ENCODE data around the gene LAMA3.

Gene LAMA3

DNA sequence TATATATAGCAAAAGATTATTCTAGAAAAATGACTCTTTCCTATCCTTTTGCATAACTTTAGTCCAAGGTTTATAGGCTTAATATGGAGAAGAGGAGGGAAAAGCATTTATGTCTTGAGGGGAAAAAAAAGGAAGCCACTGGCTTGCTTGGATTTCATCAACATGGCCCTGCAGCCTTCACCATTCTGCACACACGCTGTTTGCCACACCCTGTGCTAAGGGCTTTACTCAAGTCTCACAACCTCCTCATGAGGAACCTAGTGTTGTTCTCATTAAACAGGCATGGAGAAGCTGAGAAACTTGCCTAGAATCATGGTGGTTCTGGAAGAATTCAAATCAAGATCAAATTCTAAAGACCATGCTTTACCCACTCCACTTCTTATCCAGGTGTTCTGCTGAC is 208.0 kb downstream of the LAMA3 start:
- no peak overlapping the region for H2BK15ac ChIP-seq (ENCODE audit: low read depth, poor library complexity, severe bottlenecking)
- H4K8ac ChIP-seq (ENCODE audit: low read length), result no peak overlapping the region
- no peak for DNase-seq
- no peak overlapping the region for H3K4me2 ChIP-seq (ENCODE audit: low read length, poor library complexity, severe bottlenecking)
- no peak overlapping the region for H2BK12ac ChIP-seq (ENCODE audit: low read length in 2 of 2)
- no peaks in the 10 kb centered on the region for H3K27me3 ChIP-seq (ENCODE audit: control insufficient read depth in 1 of 2, insufficient read depth in 1 of 2, low read length in 2 of 2)
- H3K36me3 ChIP-seq (ENCODE audit: control insufficient read depth in 1 of 2, insufficient read depth in 2 of 2, low read depth in 1 of 2, low read length in 2 of 2), result peaks cover 0 to 62% of the 10 kb centered on the region in 2 experiments
- H4K91ac ChIP-seq (ENCODE audit: low read length), result no peak overlapping the region
- H3K18ac ChIP-seq (ENCODE audit: low read depth in 1 of 2, low read length in 2 of 2), result no peak overlapping the region
- H3K27ac ChIP-seq (ENCODE audit: low read length, poor library complexity, severe bottlenecking), result no peak overlapping the region
- no peak overlapping the region for H2AFZ ChIP-seq (ENCODE audit: low read depth, low read length)
- H2BK5ac ChIP-seq (ENCODE audit: low read depth, low read length, poor library complexity, severe bottlenecking), result no peak overlapping the region
- no peak overlapping the region for H2AK5ac ChIP-seq (ENCODE audit: low read length, severe bottlenecking)
- no peak overlapping the region for H3K4ac ChIP-seq (ENCODE audit: low read depth in 1 of 2, low read length in 2 of 2)
- H3K4me1 ChIP-seq (ENCODE audit: control insufficient read depth, insufficient read depth, low read depth, low read length), result peaks cover 1% of the 10 kb centered on the region
- H3K9me3 ChIP-seq (ENCODE audit: control insufficient read depth, low read length), result no peaks in the 10 kb centered on the region
- H3K14ac ChIP-seq (ENCODE audit: low read length in 2 of 2), result no peak overlapping the region
- no peak overlapping the region for H3K4me3 ChIP-seq (ENCODE audit: insufficient read depth in 1 of 2, low read depth in 1 of 2, low read length in 2 of 2)
- no peak overlapping the region for H2BK120ac ChIP-seq (ENCODE audit: low read depth, low read length)
- H3K23ac ChIP-seq (ENCODE audit: low read length in 2 of 2), result no peak overlapping the region
- no peaks in the 10 kb centered on the region for H3K79me1 ChIP-seq (replicated peaks; ENCODE audit: low read length, poor library complexity, severe bottlenecking)
- 100% methylated on average over 1 of the region's 1 CpG for WGBS
- H3K9ac ChIP-seq (ENCODE audit: low read length), result no peak overlapping the region

DNA sequence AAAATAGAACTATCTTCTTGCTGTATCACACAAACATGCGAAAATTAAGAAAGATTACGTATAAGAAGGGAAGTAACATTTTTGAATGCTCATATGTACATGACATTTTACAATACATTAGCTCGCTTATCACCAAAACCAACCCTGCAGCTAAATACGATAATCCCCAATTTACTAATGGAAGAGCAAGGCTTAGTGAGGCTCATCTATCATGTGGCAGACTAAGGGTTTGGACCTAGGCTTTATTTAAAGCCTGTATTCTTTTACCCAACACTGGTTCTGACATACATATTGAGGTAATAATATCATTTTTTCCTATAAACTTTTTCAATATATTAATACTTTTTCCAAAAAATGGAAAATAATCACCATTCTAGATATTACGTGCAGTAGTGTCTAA is 208.5 kb downstream of the LAMA3 start:
- no peak overlapping the region for H3K14ac ChIP-seq (ENCODE audit: low read length in 2 of 2)
- H3K36me3 ChIP-seq (ENCODE audit: control insufficient read depth in 1 of 2, insufficient read depth in 2 of 2, low read depth in 1 of 2, low read length in 2 of 2), result peaks cover 0 to 66% of the 10 kb centered on the region in 2 experiments
- no peaks in the 10 kb centered on the region for H3K9me3 ChIP-seq (ENCODE audit: control insufficient read depth, low read length)
- H4K91ac ChIP-seq (ENCODE audit: low read length), result no peak overlapping the region
- no peak overlapping the region for H2BK5ac ChIP-seq (ENCODE audit: low read depth, low read length, poor library complexity, severe bottlenecking)
- no peak overlapping the region for H2BK12ac ChIP-seq (ENCODE audit: low read length in 2 of 2)
- H3K18ac ChIP-seq (ENCODE audit: low read depth in 1 of 2, low read length in 2 of 2), result no peak overlapping the region
- no peak overlapping the region for H3K9ac ChIP-seq (ENCODE audit: low read length)
- H3K4ac ChIP-seq (ENCODE audit: low read depth in 1 of 2, low read length in 2 of 2), result no peak overlapping the region
- no peak overlapping the region for H3K4me2 ChIP-seq (ENCODE audit: low read length, poor library complexity, severe bottlenecking)
- H2BK15ac ChIP-seq (ENCODE audit: low read depth, poor library complexity, severe bottlenecking), result no peak overlapping the region
- H4K8ac ChIP-seq (ENCODE audit: low read length), result no peak overlapping the region
- no peaks in the 10 kb centered on the region for H3K27me3 ChIP-seq (ENCODE audit: control insufficient read depth in 1 of 2, insufficient read depth in 1 of 2, low read length in 2 of 2)
- peaks cover 1% of the 10 kb centered on the region for H3K4me1 ChIP-seq (ENCODE audit: control insufficient read depth, insufficient read depth, low read depth, low read length)
- H3K79me1 ChIP-seq (replicated peaks; ENCODE audit: low read length, poor library complexity, severe bottlenecking), result no peaks in the 10 kb centered on the region
- no peak overlapping the region for H2AFZ ChIP-seq (ENCODE audit: low read depth, low read length)
- H3K4me3 ChIP-seq (ENCODE audit: insufficient read depth in 1 of 2, low read depth in 1 of 2, low read length in 2 of 2), result no peak overlapping the region
- no peak overlapping the region for H2AK5ac ChIP-seq (ENCODE audit: low read length, severe bottlenecking)
- DNase-seq, result no peak
- WGBS, result 40% methylated on average over 2 of the region's 5 CpGs
- no peak overlapping the region for H3K27ac ChIP-seq (ENCODE audit: low read length, poor library complexity, severe bottlenecking)
- no peak overlapping the region for H3K23ac ChIP-seq (ENCODE audit: low read length in 2 of 2)
- no peak overlapping the region for H2BK120ac ChIP-seq (ENCODE audit: low read depth, low read length)

DNA sequence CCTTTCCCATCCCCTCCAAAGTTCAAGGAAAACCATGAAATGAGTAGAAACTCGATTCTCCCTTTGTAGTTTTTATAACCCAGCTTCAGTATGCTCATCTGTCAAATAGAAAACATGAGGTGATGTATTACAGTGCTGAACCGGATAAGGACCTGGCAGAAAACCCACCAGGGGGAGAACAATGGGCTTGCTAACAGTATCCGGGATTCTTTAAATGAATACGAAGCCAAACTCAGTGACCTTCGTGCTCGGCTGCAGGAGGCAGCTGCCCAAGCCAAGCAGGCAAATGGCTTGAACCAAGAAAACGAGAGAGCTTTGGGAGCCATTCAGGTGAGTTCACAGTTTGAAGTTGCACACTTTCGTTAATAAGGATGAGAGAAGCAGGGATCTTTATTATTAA is 211.7 kb downstream of the LAMA3 start:
- no peak overlapping the region for H3K18ac ChIP-seq (ENCODE audit: low read depth in 1 of 2, low read length in 2 of 2)
- H3K9me3 ChIP-seq (ENCODE audit: control insufficient read depth, low read length), result no peaks in the 10 kb centered on the region
- no peak overlapping the region for H2BK120ac ChIP-seq (ENCODE audit: low read depth, low read length)
- H3K27ac ChIP-seq (ENCODE audit: low read length, poor library complexity, severe bottlenecking), result peak overlapping the region; percentile 2
- no peak overlapping the region for H2BK12ac ChIP-seq (ENCODE audit: low read length in 2 of 2)
- no peak for DNase-seq
- no peak overlapping the region for H3K4ac ChIP-seq (ENCODE audit: low read depth in 1 of 2, low read length in 2 of 2)
- no peaks in the 10 kb centered on the region for H3K79me1 ChIP-seq (replicated peaks; ENCODE audit: low read length, poor library complexity, severe bottlenecking)
- no peak overlapping the region for H3K14ac ChIP-seq (ENCODE audit: low read length in 2 of 2)
- H3K4me2 ChIP-seq (ENCODE audit: low read length, poor library complexity, severe bottlenecking), result no peak overlapping the region
- H2BK5ac ChIP-seq (ENCODE audit: low read depth, low read length, poor library complexity, severe bottlenecking), result no peak overlapping the region
- 85% methylated on average over 6 of the region's 8 CpGs for WGBS
- H4K8ac ChIP-seq (ENCODE audit: low read length), result no peak overlapping the region
- H3K9ac ChIP-seq (ENCODE audit: low read length), result no peak overlapping the region
- H3K4me3 ChIP-seq (ENCODE audit: insufficient read depth in 1 of 2, low read depth in 1 of 2, low read length in 2 of 2), result no peak overlapping the region
- H3K23ac ChIP-seq (ENCODE audit: low read length in 2 of 2), result no peak overlapping the region
- H4K91ac ChIP-seq (ENCODE audit: low read length), result no peak overlapping the region
- H2AFZ ChIP-seq (ENCODE audit: low read depth, low read length), result no peak overlapping the region
- peaks cover 1% of the 10 kb centered on the region for H3K4me1 ChIP-seq (ENCODE audit: control insufficient read depth, insufficient read depth, low read depth, low read length)
- no peak overlapping the region for H2AK5ac ChIP-seq (ENCODE audit: low read length, severe bottlenecking)
- H3K27me3 ChIP-seq (ENCODE audit: control insufficient read depth in 1 of 2, insufficient read depth in 1 of 2, low read length in 2 of 2), result no peaks in the 10 kb centered on the region
- no peak overlapping the region for H2BK15ac ChIP-seq (ENCODE audit: low read depth, poor library complexity, severe bottlenecking)
- peaks cover 0 to 62% of the 10 kb centered on the region in 2 experiments for H3K36me3 ChIP-seq (ENCODE audit: control insufficient read depth in 1 of 2, insufficient read depth in 2 of 2, low read depth in 1 of 2, low read length in 2 of 2)

DNA sequence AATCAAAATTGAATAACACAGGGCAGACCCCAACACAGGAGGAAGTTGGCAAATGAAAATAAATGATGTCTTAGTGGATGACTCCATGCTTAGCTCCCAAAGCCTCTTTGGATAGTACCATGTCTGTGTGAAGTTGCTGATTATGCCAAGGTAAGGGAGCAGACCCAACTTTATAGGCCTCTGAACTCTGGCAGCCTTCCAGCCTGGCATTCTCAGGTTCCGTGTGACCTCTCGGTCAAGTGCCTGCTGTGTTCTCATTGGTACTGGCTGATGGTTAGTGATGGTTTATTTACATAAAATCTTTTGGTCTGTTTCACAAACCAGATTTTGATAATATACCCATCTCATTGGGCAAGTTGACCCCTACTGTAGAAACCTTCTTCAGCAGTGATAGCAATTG is 213.1 kb downstream of the LAMA3 start:
- Histone ChIP-seq H3K27me3 (ENCODE audit: control insufficient read depth in 1 of 2, insufficient read depth in 1 of 2, low read length in 2 of 2) (no peaks in the 10 kb centered on the region), H3K18ac (ENCODE audit: low read depth in 1 of 2, low read length in 2 of 2) (no peak overlapping the region), H2BK5ac (ENCODE audit: low read depth, low read length, poor library complexity, severe bottlenecking) (no peak overlapping the region), H2AFZ (ENCODE audit: low read depth, low read length) (no peak overlapping the region), H3K4me3 (ENCODE audit: insufficient read depth in 1 of 2, low read depth in 1 of 2, low read length in 2 of 2) (no peak overlapping the region), H3K4ac (ENCODE audit: low read depth in 1 of 2, low read length in 2 of 2) (no peak overlapping the region), H3K9me3 (ENCODE audit: control insufficient read depth, low read length) (no peaks in the 10 kb centered on the region), H3K36me3 (ENCODE audit: control insufficient read depth in 1 of 2, insufficient read depth in 2 of 2, low read depth in 1 of 2, low read length in 2 of 2) (peaks cover 0 to 68% of the 10 kb centered on the region in 2 experiments), H3K79me1 (replicated peaks; ENCODE audit: low read length, poor library complexity, severe bottlenecking) (no peaks in the 10 kb centered on the region), H2BK12ac (ENCODE audit: low read length in 2 of 2) (no peak overlapping the region), H3K14ac (ENCODE audit: low read length in 2 of 2) (no peak overlapping the region), H3K9ac (ENCODE audit: low read length) (no peak overlapping the region), H2BK15ac (ENCODE audit: low read depth, poor library complexity, severe bottlenecking) (no peak overlapping the region), H2AK5ac (ENCODE audit: low read length, severe bottlenecking) (no peak overlapping the region), H4K91ac (ENCODE audit: low read length) (no peak overlapping the region), H3K4me1 (ENCODE audit: control insufficient read depth, insufficient read depth, low read depth, low read length) (peaks cover 1% of the 10 kb centered on the region), H3K23ac (ENCODE audit: low read length in 2 of 2) (no peak overlapping the region), H3K27ac (ENCODE audit: low read length, poor library complexity, severe bottlenecking) (no peak overlapping the region), H4K8ac (ENCODE audit: low read length) (no peak overlapping the region), H3K4me2 (ENCODE audit: low read length, poor library complexity, severe bottlenecking) (no peak overlapping the region), H2BK120ac (ENCODE audit: low read depth, low read length) (no peak overlapping the region)
- WGBS, result no CpG with 5 or more reads among the region's 2 CpGs
- no peak for DNase-seq
